GM12864 (cell line): ENCODE data around the gene SSPN.
A peak's percentile ranks its signal among the peaks of the same experiment; 100 is the strongest.

Experiments used
- DNase-seq: peaks from one replicate; pipeline ENCODE4 v3.0.0-alpha.2; 2011; ENCODE audit warnings: low read depth
- H3K4me3 ChIP-seq: 2 replicates; pipeline ENCODE4 v1.5.1; 2011; ENCODE audit warnings: mild to moderate bottlenecking, low read depth, low read length, control low read depth
- TF ChIP-seq, protein P1 (sequence below): IDR thresholded peaks from 2 replicates; pipeline ENCODE4 v1.5.1; 2011; ENCODE audit warnings: low read depth, mild to moderate bottlenecking, moderate library complexity, low read length, control low read depth, inconsistent platforms; ENCODE audit errors: missing control alignments

Gene SSPN

DNA sequence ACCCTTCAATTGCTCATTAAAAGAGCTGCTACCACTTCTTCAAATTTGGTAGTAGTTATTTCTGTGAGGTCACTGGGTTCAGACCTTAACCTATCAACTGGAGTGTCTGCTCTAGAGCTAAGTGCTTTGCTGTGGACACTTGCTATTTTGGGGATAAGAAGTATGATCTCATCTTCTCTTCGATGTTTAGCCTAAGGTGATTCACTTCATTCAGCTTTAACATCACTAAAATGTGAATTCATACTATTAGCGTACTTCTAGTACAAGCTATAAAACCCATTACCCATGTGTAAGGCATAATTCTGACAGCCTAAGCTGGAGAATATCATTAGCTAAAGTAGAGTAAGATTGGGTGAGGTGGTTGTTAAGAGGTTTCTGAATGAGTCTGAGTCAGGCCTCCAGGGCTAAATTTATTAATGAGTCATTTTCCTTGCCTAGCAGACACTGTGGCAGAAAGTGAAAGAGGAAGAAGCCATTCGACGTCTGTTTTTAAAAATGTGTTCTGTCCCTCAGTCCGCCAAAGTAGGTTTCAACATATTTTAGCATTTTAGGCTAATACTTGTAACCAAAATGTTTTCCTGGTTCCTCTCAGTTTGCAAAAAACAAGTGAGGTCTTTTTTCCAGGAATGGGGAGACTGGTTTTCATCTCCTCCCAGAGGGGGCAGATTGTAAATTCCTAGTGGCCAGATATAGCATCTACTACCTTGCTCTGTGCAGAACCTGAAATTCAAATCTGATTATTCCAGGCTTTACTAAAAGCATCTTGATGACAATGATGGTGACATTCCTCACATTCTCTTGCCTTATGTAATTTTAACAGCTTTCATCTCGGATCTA is 103.6 kb downstream of the SSPN start:
- TF ChIP-seq, protein P1, sequence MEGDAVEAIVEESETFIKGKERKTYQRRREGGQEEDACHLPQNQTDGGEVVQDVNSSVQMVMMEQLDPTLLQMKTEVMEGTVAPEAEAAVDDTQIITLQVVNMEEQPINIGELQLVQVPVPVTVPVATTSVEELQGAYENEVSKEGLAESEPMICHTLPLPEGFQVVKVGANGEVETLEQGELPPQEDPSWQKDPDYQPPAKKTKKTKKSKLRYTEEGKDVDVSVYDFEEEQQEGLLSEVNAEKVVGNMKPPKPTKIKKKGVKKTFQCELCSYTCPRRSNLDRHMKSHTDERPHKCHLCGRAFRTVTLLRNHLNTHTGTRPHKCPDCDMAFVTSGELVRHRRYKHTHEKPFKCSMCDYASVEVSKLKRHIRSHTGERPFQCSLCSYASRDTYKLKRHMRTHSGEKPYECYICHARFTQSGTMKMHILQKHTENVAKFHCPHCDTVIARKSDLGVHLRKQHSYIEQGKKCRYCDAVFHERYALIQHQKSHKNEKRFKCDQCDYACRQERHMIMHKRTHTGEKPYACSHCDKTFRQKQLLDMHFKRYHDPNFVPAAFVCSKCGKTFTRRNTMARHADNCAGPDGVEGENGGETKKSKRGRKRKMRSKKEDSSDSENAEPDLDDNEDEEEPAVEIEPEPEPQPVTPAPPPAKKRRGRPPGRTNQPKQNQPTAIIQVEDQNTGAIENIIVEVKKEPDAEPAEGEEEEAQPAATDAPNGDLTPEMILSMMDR, result no peak
- H3K4me3 ChIP-seq, result no peak overlapping the region
- peak; percentile 83 for DNase-seq

DNA sequence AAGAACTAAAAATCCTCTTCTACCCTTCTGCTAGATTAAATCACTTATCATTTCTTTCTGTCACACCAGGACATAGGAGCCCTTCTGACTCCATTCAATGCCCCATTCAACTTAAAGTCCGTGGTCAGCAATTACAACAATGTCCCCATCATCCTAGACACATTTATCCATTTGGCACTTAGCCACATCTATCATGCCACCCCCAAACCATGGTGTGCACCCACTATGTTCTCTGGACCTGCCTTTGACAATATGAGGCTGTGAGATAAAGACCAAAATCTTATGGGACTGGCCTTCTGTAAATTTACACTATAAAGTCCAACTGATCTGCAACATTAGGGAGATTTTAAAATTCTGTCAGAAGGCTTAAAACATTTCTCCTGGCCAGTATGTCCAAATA is 104.4 kb downstream of the SSPN start:
- H3K4me3 ChIP-seq, result no peak overlapping the region
- no peak for DNase-seq
- TF ChIP-seq, protein P1, result no peak
